GM18870 (cell line): ENCODE data around the gene ZNF529.

Experiments
- ATAC-seq: cut with Tn5 transposase; IDR thresholded peaks from one replicate; pipeline ENCODE4 v1.9.1; 2021; ENCODE audit warnings: moderate library complexity; ENCODE audit not compliant: unreplicated experiment

Gene ZNF529

DNA sequence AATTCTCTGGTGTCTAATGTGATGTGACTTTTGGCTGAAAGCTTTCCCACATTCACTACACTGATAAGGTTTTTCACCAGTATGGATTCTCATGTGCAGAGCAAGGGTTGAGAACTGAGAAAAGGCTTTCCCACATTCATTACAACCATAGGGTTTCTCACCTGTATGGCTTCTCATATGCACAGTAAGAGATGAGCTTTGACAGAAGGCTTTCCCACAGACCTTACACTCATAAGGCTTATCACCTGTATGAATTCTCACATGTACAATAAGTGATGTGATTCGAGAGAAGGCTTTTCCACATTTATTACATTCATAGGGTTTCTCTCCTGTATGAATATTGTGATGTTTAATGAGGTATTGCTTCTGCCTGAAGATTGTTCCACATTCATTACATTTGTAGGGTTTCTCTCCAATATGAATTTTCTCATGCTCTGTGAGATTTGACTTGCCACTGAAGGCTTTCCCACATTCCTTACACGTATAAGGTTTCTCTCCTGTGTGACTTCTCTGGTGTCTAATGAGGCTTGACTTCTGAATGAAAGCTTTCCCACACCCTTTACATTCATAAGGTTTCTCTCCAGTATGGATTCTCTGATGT lies 59.0 kb downstream of the ZNF529 start:
- ATAC-seq = no peak

DNA sequence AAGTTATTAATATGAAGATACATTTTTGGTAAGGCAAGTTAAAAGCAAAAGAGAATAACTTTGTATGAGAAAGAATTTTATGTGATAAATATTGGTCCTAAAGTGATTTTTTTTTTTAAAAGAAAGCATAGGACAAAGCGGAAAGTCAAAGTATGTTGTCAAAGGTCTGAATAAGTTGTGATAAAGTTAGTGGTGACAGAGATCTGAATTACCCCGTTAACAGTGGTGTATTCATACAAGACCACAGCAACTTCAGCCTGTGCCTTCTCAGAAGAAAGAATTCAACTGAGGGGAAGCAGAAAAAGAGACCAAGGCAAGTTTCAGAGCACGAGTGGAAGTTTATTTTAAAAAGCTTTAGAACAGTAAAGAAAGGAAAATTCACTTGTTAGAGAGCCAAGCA lies 64.8 kb downstream of the ZNF529 start:
- ATAC-seq = no peak

DNA sequence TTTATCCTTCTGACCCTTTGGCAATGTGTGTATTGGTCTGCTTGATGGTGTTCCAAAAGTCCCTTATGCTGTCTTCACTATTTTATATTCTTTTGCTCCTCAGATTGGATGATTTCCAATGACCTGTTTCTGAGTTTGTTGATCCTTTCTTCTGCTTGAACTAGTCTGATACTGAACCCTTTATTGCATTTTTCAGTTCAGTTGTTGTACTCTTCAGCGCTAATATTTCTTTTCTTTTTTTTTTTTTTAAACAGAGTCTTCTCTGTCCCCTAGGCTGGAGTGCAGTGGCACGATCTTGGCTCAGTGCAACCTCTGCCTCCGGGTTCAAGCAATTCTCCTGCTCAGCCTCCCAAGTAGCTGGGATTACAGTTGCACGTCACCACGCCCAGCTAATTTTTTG lies 71.1 kb downstream of the ZNF529 start:
- no peak for ATAC-seq

DNA sequence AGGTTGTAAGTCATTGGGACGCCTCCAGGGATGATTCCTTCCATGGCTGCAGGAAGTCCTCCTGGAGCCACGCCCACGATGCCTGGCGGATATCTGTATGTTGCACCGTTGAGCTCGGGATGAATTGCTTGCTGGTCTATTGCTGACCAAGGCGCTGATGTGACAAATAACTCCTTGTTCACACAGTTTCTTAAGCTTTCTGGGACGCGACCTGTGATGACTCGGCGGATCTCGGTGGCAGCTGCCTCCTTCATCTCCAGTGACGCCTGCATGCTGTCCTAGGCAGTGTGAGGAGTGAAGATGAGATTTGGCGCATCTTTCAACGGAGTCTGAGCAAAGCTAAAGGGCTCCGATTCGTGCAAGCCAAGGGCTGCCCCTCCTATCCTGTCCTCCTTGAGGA lies 76.1 kb downstream of the ZNF529 start:
- ATAC-seq = no peak
